Keratinocyte (primary cell): ENCODE measurements around the gene RASGRF2. TPM values are rescaled to one million over a fixed set of nuclear protein-coding genes. Genes with fewer than 3 reads are reported as not detected.

Source experiments
- DNase-seq: peaks from one replicate; pipeline ENCODE4 v3.0.0-alpha.2; 2011; ENCODE audit warnings: low read depth, missing footprints, low spot score
- FAIRE-seq: peaks from 2 replicates; lab custom pipeline; 2011; peaks lifted over from hg19 to GRCh38; lab: Jason Lieb, UNC
- H2AFZ ChIP-seq: 2 replicates; pipeline ENCODE4 v1.6.0; 2012; ENCODE audit warnings: low read length, control low read depth, inconsistent platforms; ENCODE audit not compliant: control insufficient read depth
- H3K27ac ChIP-seq: 2 replicates; pipeline ENCODE4 v1.5.1; 2011; ENCODE audit warnings: low read length; ENCODE audit not compliant: control insufficient read depth, insufficient read depth
- H3K27me3 ChIP-seq: 3 replicates; pipeline ENCODE4 v1.6.0; 2011; ENCODE audit warnings: low read length; ENCODE audit not compliant: control insufficient read depth, insufficient read depth; ENCODE audit errors: extremely low read depth
- H3K36me3 ChIP-seq, 2 experiments: 2 replicates in 1 of 2; 3 replicates in 1 of 2; pipeline ENCODE4 v1.5.1; 2011; ENCODE audit warnings: low read length in 2 of 2, mild to moderate bottlenecking in 1 of 2; ENCODE audit not compliant: control insufficient read depth in 2 of 2, insufficient read depth in 2 of 2; ENCODE audit errors: extremely low read depth in 1 of 2
- H3K4me1 ChIP-seq: 3 replicates; pipeline ENCODE4 v1.5.1; 2011; ENCODE audit warnings: low read length; ENCODE audit not compliant: control insufficient read depth, insufficient read depth; ENCODE audit errors: extremely low read depth
- H3K4me2 ChIP-seq: 3 replicates; pipeline ENCODE4 v1.6.0; 2011; ENCODE audit warnings: low read depth, low read length; ENCODE audit not compliant: control insufficient read depth, insufficient read depth; ENCODE audit errors: extremely low read depth
- H3K4me3 ChIP-seq, 3 experiments: fragments of 200-600 bp in 1 of 3; sonication (generic) in 1 of 3; 2 replicates in 2 of 3; 3 replicates in 1 of 3; pipeline ENCODE4 v1.5.1; 2011 to 2016; ENCODE audit warnings: low read length in 3 of 3, mild to moderate bottlenecking in 3 of 3, control low read depth in 2 of 3, inconsistent platforms in 1 of 3, low read depth in 1 of 3, mixed read lengths in 1 of 3, mixed run types in 1 of 3, moderate library complexity in 1 of 3; ENCODE audit not compliant: control insufficient read depth in 2 of 3, insufficient read depth in 2 of 3; ENCODE audit errors: extremely low read depth in 1 of 3
- H3K79me2 ChIP-seq: 2 replicates; pipeline ENCODE4 v1.6.0; 2012; ENCODE audit warnings: low read length; ENCODE audit not compliant: control insufficient read depth, insufficient read depth
- H3K9ac ChIP-seq: 3 replicates; pipeline ENCODE4 v1.6.0; 2011; ENCODE audit warnings: low read length; ENCODE audit not compliant: control insufficient read depth, insufficient read depth; ENCODE audit errors: extremely low read depth
- H3K9me1 ChIP-seq: 3 replicates; pipeline ENCODE4 v1.6.0; 2011; ENCODE audit warnings: low read length; ENCODE audit not compliant: control insufficient read depth, insufficient read depth; ENCODE audit errors: extremely low read depth
- H3K9me3 ChIP-seq: 2 replicates; pipeline ENCODE4 v1.5.1; 2012; ENCODE audit warnings: low read depth, low read length; ENCODE audit not compliant: control insufficient read depth
- H4K20me1 ChIP-seq: 3 replicates; pipeline ENCODE4 v1.6.0; 2011; ENCODE audit warnings: low read length; ENCODE audit not compliant: control insufficient read depth, insufficient read depth; ENCODE audit errors: extremely low read depth
- EZH2 ChIP-seq: IDR thresholded peaks from one replicate; pipeline ENCODE4 v1.6.1; 2012; ENCODE audit warnings: inconsistent platforms, mild to moderate bottlenecking, low read length, moderate library complexity
- dilution Hi-C: fragments of 300-500 bp; cut with MboI; formaldehyde crosslinking; loops from one replicate; pipeline ENCODE4 v1.7.0; 2020; ENCODE audit warnings: low sequenced_read_pairs; ENCODE audit not compliant: extremely low pct_ligation_motif_present
- polyA plus RNA-seq, 5 experiments: library from polyadenylated mRNA; depleted of rRNA in 3 of 5; stranded (reverse) in 3 of 5; stranded (forward) in 1 of 5; unstranded in 1 of 5; fragments of >200 nt; gene quantifications; 1 replicate in 1 of 5; 2 replicates in 3 of 5; 3 replicates in 1 of 5; pipeline versions ENCODE4 v1.2.1 to v1.2.3, GENCODE V29; 2011 to 2012; ENCODE audit warnings: missing spikeins in 2 of 5, low read depth in 1 of 5, low replicate concordance in 1 of 5
- TF ChIP-seq, protein P1 (sequence below), 3 experiments: IDR thresholded peaks in 1 of 3; conservative IDR thresholded peaks in 1 of 3; optimal IDR thresholded peaks in 1 of 3; 2 replicates in 2 of 3; 3 replicates in 1 of 3; pipeline versions ENCODE3 to v1.5.1; 2011; ENCODE audit warnings: low read length in 3 of 3, mild to moderate bottlenecking in 3 of 3, moderate library complexity in 2 of 3, control low read depth in 1 of 3, inconsistent platforms in 1 of 3; ENCODE audit not compliant: insufficient read depth in 2 of 3; ENCODE audit errors: extremely low read depth in 1 of 3

RASGRF2 gene
- polyA plus RNA-seq, 1 donor (not counting 4 experiments of a cell fraction or from before 2014, with no cell fraction given) = 0.03 TPM

DNA sequence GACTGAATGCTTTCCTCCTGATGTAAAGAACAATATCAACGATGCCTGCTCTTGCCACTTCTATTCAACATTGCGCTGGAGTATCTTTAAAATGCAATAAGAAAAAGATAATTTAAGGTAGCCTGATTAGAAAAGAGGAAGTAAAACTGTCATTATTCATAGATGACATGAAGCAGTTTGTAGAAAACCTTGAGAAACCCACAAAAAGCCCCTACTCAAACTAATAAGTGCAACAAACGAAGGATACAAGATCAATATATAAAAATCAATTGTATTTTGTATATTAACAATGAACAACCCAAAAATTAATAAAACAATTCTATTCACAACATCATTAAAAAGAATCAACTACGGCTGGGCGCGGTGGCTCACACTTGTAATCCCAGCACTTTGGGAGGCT lies 196.6 kb downstream of the RASGRF2 start:
- no peaks in the 10 kb centered on the region for H3K36me3 ChIP-seq
- no peak overlapping the region for H3K4me3 ChIP-seq
- H3K4me1 ChIP-seq = no peaks in the 10 kb centered on the region
- H4K20me1 ChIP-seq = no peaks in the 10 kb centered on the region
- no peaks in the 10 kb centered on the region for H3K27me3 ChIP-seq
- dilution Hi-C loops = no loop called here
- no peak for FAIRE-seq
- no peak overlapping the region for H3K27ac ChIP-seq
- H2AFZ ChIP-seq = no peak overlapping the region
- TF ChIP-seq EZH2 = no peak
- TF ChIP-seq, protein P1, sequence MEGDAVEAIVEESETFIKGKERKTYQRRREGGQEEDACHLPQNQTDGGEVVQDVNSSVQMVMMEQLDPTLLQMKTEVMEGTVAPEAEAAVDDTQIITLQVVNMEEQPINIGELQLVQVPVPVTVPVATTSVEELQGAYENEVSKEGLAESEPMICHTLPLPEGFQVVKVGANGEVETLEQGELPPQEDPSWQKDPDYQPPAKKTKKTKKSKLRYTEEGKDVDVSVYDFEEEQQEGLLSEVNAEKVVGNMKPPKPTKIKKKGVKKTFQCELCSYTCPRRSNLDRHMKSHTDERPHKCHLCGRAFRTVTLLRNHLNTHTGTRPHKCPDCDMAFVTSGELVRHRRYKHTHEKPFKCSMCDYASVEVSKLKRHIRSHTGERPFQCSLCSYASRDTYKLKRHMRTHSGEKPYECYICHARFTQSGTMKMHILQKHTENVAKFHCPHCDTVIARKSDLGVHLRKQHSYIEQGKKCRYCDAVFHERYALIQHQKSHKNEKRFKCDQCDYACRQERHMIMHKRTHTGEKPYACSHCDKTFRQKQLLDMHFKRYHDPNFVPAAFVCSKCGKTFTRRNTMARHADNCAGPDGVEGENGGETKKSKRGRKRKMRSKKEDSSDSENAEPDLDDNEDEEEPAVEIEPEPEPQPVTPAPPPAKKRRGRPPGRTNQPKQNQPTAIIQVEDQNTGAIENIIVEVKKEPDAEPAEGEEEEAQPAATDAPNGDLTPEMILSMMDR (optimal IDR thresholded peaks at IDR 0.05 in 1 of 3, IDR thresholded peaks at IDR 0.05 in 1 of 3, conservative IDR thresholded peaks at IDR 0.05 in 1 of 3; ENCODE audit: extremely low read depth in 1 of 3, insufficient read depth in 2 of 3, low read length in 3 of 3) = no peak
- no peak overlapping the region for H3K4me2 ChIP-seq
- H3K79me2 ChIP-seq = no peaks in the 10 kb centered on the region
- no peaks in the 10 kb centered on the region for H3K9me3 ChIP-seq
- H3K9me1 ChIP-seq = no peaks in the 10 kb centered on the region
- no peak overlapping the region for H3K9ac ChIP-seq
- no peak for DNase-seq

DNA sequence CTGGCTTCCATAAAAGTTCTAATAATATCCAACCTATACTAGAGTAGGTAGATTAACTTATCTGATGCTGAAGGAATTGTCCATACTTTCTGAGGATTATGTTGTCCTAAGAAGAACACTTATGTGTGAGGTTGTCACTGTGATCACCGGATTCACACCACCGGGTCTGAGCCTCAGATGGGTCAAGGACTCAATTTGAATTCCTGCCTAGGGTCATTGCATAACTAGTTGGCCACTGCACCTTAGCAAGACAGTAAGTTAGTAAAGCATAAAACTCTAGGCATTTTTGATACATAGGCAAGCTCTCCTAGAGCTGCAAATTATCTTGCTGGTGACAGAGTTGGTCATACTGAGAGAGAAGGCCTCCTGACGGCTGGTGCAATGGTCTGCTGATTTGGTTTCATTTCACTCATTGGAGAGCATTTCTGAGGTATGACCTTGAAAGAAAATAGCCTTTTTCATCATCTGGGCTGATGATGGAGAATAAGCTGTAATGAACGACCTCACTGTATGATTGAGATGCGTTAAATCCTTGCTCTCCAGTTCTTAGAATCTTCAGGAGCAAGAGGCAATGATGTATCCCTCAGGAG lies 200.9 kb downstream of the RASGRF2 start:
- Histone ChIP-seq H3K4me3 (no peak overlapping the region), H3K27ac (no peak overlapping the region), H2AFZ (no peak overlapping the region), H3K79me2 (no peaks in the 10 kb centered on the region), H4K20me1 (no peaks in the 10 kb centered on the region), H3K4me1 (no peaks in the 10 kb centered on the region), H3K4me2 (no peak overlapping the region), H3K9me1 (no peaks in the 10 kb centered on the region), H3K9ac (no peak overlapping the region), H3K9me3 (no peaks in the 10 kb centered on the region), H3K36me3 (no peaks in the 10 kb centered on the region), H3K27me3 (no peaks in the 10 kb centered on the region)
- dilution Hi-C loops = no loop called here
- DNase-seq = no peak
- FAIRE-seq = no peak
- TF ChIP-seq EZH2 = no peak
- TF ChIP-seq, protein P1 (optimal IDR thresholded peaks at IDR 0.05 in 1 of 3, IDR thresholded peaks at IDR 0.05 in 1 of 3, conservative IDR thresholded peaks at IDR 0.05 in 1 of 3; ENCODE audit: extremely low read depth in 1 of 3, insufficient read depth in 2 of 3, low read length in 3 of 3) = no peak
